HuH-7 (cell line): Measurements from ENCODE around the gene EBF3.
A peak's percentile ranks its signal among the peaks of the same experiment; 100 is the strongest.

Experiments used
- DNase-seq: peaks from one replicate; pipeline ENCODE4 v3.0.0; 2011; ENCODE audit warnings: low spot score

The EBF3 gene

GRCh38 chr10:129852829-129853561 is 111.1 kb downstream of the EBF3 start:
- no peak for DNase-seq

GRCh38 chr10:129851941-129852640 is 112.0 kb downstream of the EBF3 start:
- DNase-seq = no peak

DNA sequence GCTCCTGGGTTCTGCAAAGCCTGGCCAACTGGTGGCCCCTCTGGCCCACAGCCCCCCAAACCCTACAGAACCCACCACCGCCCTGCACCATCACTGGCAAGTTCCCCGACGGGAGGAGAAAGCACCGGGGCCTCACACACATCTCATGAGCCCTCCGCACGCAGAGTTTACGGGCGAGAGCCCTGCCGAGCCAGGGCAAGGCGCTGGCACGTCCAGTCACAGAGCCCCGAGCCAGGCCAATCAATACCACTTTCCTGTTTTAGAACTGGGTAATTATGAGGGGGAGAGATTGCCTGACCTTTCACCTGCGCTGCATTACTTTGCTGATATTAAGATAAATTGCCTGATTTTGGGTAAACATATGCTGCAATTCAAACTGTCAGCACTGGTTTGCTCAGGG is 113.3 kb downstream of the EBF3 start:
- peak; percentile 53 for DNase-seq

DNA sequence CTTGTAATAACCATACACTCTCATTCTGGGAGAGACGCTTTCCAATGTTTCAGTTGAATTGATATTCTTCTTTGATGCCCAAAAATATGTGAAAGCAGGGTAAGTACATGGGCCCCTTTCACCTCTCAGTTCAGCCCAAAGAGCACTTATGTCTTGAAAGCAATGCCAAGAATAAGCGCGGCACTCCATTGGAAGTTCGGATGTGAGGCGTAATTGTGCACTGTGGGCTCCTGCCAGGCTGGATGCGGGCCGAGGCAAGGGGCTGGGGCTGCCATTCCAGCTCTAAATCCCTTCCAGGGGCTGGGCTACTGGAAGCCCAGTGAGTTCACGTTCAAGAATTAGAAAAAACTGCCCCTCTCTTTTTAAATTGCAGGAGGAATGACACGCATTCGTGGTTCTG is 113.8 kb downstream of the EBF3 start:
- DNase-seq = no peak

DNA sequence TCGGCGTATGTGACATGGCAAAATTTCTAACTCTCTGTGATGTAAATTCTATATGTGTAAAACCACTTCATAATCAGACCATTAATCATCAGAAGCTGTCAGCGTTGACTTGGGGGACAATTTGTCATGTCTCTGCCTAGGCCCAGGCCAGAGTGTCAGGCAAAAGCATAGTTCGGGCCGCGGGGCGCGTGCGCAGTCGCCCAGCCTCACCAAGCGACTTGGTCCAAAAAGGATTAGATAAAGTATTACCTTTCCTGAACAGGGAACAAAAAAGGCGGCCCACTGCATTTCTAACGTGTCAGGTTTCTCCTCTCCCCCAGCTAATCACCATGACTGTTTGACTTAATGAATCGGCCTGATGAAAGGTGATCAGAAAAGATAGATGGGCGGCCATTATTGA is 114.2 kb downstream of the EBF3 start:
- no peak for DNase-seq

DNA sequence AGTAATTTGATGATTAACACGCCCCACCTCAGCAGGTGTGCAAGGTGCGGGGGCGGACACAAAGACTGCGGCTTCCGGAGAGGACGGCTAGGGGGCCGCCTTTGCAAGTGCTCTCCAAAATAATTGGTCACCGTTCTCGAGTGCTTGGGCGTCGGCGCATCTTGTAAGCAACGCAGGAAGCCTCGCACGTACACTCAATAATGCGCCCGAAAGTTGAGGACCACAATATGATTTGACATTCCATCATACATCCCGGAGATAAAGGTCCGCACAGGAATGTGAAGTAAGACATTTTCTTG is 114.7 kb downstream of the EBF3 start:
- DNase-seq = no peak

GRCh38 chr10:129848696-129849451 is 115.2 kb downstream of the EBF3 start:
- DNase-seq = no peak

DNA sequence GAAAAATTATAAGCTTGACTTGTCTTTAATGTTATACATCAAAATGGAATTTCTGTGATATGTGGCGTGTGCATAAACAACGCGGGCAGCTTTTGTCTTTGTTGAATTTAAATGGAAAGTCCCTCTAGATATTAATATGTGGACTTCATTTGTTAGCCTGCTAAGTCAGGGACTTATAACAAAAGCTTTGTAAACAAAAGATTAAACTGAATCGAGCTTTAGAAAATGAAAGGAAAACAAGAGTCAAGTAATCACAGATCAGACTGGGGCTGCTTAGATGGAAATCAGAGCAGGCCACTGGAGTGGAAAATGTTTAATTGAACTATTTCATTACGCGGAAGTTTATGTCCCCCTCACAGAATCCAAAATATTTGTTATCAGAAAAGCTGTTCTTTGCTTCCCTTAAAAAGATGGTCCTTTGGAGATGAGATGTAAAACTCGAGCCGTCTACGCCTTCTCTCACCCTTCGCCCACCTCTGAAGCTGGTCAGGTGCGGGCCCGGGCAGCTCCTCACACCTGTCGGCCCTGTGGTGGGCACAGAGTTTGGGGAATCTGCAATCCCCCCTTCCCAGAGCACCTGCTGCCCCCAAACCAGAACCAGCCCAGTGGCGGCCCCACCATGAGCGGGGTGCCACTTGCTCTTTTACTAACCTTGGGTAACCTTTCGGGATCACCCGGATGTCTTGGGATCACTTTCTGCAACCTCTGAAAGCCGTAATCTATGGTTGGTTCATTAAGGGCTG is 116.2 kb downstream of the EBF3 start:
- DNase-seq = no peak

DNA sequence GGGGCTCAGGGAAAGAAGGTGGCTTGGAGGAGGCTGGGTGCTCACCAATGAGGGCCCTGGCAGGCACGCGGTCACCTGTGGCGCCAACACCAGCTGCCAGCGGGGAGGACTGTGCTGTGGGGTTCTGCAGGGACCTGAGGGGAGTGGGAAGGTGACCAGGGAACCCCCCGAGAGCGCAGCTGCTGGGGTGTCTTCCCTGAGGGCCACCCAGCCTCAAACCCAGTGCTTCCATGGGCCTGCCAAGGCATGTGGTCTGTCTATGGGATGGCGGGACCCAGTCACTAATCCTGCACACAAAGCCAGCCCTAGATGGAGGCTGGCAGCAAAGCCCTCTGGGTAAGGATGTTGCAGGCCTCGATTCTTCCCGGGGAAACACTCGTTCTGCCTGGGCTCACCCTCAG is 117.1 kb downstream of the EBF3 start:
- no peak for DNase-seq

DNA sequence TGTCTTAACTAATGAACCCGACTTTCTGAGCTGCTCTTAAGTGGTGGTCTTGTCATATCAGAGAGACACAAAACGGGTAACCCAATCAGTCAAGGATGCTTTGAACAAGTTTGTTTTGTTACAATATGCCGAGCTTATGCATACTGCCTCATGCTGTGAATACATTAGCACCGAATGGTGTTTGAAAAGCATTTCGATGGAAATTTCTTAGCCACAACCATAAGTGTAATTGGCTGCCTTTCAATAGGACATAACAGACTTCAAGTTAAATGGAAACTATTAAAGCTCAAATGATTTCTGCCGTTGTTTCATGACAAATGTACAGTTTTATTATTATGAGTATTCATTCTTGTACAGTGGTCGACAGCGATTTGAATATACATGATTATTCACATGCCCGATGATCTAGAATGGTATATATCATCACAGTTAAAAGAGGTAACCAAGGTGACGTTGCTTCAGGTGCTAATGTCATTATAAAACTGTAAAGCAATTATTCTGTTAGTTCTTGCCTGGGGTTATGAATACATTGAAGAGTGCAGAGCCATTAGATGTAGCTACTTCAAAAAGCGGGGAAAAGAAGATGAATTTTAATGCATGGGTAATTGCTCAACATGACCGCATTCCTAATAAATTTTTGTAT is 118.8 kb downstream of the EBF3 start:
- no peak for DNase-seq

- DNase-seq = no peak
These were observed 119.8 kb downstream of the EBF3 start for GRCh38 chr10:129844216-129844766.

DNA sequence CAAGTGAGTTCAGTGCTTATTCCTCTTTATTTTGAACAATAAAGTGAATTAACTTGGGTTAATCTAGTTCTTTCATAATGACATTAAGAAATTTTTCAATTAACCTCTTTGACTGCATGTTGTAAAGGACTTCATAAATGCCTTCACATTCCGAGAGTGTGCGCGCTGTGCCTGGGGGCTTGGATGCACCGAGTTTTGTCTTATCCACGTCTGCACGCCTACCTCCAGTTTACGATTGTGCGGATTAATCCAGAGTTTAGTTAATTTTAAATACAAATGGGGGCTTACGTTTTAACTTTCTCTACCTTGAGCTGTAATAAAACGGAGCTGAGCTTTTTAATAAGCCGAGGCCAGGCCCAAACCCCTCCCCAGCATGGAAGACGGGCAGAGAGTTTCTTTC is 120.4 kb downstream of the EBF3 start:
- DNase-seq = no peak

DNA sequence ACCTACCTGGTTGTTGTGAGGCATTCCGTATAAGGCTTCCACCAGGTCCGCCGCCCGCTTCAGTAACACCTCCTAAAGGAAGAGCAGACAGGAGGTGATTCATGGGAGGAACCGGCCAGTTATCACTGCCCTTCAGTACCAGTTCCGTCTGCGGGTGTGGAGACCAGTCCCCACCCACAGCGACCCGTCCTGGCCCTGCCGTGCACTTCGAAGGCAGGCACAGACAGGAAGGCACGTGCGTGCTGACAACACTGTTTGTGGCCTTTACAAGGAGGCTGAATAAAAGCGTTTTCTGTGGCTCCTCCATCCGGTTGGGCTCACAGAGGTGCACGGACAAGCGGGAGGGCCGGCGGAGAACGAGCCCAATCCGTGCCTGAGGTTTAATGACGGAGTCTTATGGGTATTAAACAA is 120.9 kb downstream of the EBF3 start:
- DNase-seq = no peak

GRCh38 chr10:129842031-129842430 is 122.0 kb downstream of the EBF3 start:
- DNase-seq = no peak

DNA sequence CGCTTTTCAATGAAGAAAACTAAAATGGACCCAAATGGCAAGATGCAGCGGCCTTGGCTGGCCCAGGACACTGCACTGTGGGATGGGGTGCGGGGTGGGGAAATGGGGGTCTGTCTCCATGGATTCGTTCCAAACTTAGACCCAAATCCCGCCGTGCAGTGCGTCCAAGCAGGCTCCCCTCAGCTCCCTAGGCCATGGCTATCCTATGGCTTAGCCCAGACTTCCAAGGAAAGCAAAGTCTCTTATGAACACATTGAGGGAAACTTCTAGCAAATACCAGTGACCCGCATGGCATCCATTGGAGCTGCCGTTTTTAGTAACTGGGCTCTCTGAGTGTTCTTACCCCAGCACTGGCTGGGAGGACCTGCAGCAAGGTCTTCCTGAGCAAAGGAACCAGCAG is 122.5 kb downstream of the EBF3 start:
- no peak for DNase-seq

GRCh38 chr10:129841071-129841470 is 123.0 kb downstream of the EBF3 start:
- no peak for DNase-seq

GRCh38 chr10:129840196-129840590 is 123.9 kb downstream of the EBF3 start:
- DNase-seq = no peak

DNA sequence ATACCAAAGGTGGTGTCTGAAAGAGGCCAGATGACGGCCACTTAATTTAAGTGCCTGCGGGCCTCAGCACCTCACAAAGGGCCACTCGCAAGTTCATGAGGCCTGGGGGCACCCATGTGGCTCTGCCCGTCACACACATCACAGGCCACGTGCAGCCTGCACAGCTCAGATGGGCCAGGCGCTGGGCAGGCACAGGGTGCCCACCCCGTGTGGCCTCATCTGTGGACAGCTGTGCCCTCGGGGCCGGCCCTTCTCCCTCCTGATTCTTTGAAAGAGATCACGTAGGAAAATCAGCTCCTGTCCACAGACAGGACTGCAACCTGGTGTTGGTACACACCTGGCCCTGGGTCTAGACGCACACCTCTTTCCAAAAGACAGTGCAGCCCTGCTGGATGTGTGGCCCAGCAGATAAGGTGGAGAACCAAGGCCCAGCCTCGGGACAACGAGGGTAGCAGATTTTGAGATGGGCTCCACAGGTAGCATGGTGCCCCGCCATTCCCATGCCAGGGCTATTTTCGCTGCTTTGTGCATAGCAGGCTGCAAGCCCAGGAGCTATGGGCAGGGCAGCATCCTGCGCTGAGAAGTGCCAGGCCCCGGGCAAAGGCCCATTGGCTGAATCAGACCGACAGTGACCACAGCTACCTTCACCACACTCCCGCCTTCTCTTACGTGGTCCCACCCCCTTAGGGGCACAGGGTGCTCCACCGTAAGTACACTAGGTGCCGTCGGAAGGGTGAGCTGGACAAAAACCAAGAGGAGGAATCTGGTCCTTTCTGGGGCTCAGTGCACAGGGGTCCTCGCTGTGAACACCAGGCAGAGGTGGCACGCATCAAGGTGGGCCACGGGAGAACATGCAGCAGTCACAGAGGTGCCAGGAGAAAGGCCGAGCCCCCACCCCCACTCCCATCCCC is 124.5 kb downstream of the EBF3 start:
- DNase-seq = no peak

DNA sequence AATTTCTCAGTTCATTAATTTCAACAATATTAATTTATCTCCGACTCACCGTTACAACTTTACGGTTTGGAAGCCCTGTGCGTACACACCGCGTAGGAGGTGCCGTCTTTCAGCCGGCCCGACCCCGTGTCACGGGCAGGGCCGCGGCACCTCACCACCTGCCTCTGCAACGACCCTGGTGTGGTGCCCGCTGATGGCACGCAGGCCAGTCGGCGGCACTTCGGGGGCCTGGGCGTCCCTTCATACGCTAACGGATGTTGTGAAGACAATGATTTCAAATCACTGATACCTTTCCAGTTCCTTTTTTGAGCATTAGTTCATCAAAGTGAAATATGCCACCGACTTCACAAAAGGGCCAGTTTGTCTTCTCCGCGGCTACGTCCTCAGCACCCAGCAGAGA is 125.3 kb downstream of the EBF3 start:
- DNase-seq = no peak

DNA sequence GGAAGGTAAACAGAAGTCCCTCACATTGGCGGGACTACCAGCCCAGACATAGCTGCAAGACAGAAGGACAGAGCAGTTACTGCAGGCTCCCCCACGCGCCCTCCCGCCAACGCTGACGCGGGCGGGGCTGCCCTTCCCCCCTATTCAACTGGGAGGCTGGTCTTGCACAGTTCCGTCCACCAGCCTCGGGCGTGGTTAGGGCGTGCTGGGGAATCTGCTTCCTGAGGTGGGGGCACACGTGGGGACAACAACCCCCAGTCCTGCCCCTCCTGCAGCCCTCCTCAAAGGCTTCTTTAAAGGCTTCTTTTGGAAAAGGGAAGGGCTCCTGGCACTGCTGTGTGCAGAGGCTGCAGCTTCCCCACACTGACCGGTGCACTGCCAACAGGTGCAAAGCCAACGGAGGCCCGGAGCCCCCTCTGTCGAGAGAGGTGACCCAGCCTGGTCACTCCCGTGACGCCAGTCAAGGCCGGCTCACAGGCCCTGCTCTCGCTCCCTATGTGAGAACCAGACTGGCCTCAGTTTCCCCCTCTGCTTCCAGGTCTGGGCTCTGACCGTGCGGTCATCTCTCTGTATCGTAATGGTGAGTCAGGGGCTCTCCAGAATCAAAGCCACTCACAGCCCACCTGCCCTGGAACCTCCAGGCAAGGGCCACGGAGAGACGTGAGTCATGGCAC is 126.0 kb downstream of the EBF3 start:
- DNase-seq = no peak
